Measurements from ENCODE around the gene SORL1. TPM values are rescaled to one million over a fixed set of nuclear protein-coding genes. Genes with fewer than 3 reads are reported as not detected.

SORL1 gene
- total and polyA plus RNA-seq, 2 of the 8 experiments (the other 6 are each of a cell fraction or from before 2014, with no cell fraction given): 38.1 to 65.5 TPM

DNA sequence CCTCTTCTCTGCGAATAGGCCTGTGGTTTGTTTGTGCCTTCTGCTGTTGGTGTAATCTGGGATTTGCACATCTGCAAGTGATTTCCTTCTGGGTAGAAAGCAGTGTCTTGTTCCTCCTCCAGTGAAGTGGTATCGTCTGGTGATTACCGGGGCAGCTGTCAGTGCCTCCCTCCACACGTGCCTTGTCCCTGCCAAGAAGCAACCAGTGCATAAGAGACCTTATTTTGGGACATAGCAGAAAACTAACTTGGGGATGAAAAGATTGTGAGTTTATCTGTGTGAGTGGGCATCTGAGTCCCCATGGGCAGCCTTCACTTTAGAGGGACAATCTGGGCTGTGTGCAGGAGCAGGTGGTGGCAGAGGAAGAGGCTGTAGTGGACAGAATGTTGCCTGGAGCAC is 72.1 kb downstream of the SORL1 start:
- Histone ChIP-seq H3K4me2 (ENCODE audit: insufficient read depth in 1 of 2, low read depth in 2 of 2, low read length in 2 of 2) (no peak overlapping the region), H2BK20ac (ENCODE audit: low read length) (no peak overlapping the region), H2BK15ac (ENCODE audit: low read length) (no peak overlapping the region), H3K27me3 (replicated peaks in 1 of 4; ENCODE audit: control insufficient read depth in 3 of 4, extremely low read depth in 1 of 4, insufficient read depth in 3 of 4, low read length in 3 of 4) (no peaks in the 10 kb centered on the region), H2AK5ac (ENCODE audit: low read depth, low read length) (no peak overlapping the region), H3K4ac (replicated peaks; ENCODE audit: insufficient read length, low read depth, low read length) (no peak overlapping the region), H3K9ac (replicated peaks in 1 of 4; ENCODE audit: extremely low read depth in 1 of 4, low read depth in 3 of 4, low read length in 3 of 4) (no peak overlapping the region), H4K91ac (replicated peaks; ENCODE audit: insufficient read length, low read length) (no peak overlapping the region), H2BK120ac (replicated peaks; ENCODE audit: low read depth, low read length) (no peak overlapping the region), H2BK12ac (ENCODE audit: low read depth, low read length) (no peak overlapping the region), H3K4me1 (replicated peaks in 1 of 4; ENCODE audit: control insufficient read depth in 3 of 4, insufficient read depth in 4 of 4, low read length in 3 of 4) (no peaks in the 10 kb centered on the region), H4K20me1 (replicated peaks in 1 of 2; ENCODE audit: control insufficient read depth in 1 of 2, insufficient read depth in 2 of 2, low read length in 2 of 2) (no peaks in the 10 kb centered on the region), H3K4me3 (ENCODE audit: extremely low read depth in 1 of 4, insufficient read depth in 2 of 4, low read depth in 3 of 4, low read length in 4 of 4) (no peak overlapping the region), H3K36me3 (ENCODE audit: control insufficient read depth in 2 of 4, insufficient read depth in 4 of 4, low read length in 3 of 4) (peaks cover 2 to 44% (median 22%) of the 10 kb centered on the region in 4 experiments), H4K8ac (ENCODE audit: extremely low read depth, insufficient read depth, low read length) (no peak overlapping the region), H3K27ac (ENCODE audit: low read depth, low read length) (no peak overlapping the region), H3K79me1 (ENCODE audit: low read depth, low read length) (no peaks in the 10 kb centered on the region), H3K18ac (ENCODE audit: extremely low read depth, low read length) (no peak overlapping the region), H2BK5ac (ENCODE audit: low read depth, low read length) (no peak overlapping the region), H2AFZ (ENCODE audit: low read length) (no peak overlapping the region), H3K79me2 (ENCODE audit: control insufficient read depth in 1 of 2, insufficient read depth in 2 of 2, low read length in 2 of 2) (peaks cover 0 to 4% of the 10 kb centered on the region in 2 experiments; a peak in 1 of 4 replicates), H4K5ac (ENCODE audit: insufficient read length, low read depth, low read length) (no peak overlapping the region), H3K23ac (ENCODE audit: insufficient read length) (no peak overlapping the region), H3K14ac (ENCODE audit: insufficient read length) (no peak overlapping the region), H3K23me2 (ENCODE audit: low read depth, low read length) (no peaks in the 10 kb centered on the region), H3K9me3 (ENCODE audit: insufficient read depth in 2 of 2, low read depth in 1 of 2, low read length in 1 of 2) (0 out of 4 replicates have a peak, but pooled peaks cover 0 to 3% of the 10 kb centered on the region in 2 experiments), H3K56ac (replicated peaks; ENCODE audit: insufficient read length, low read depth, low read length) (no peak overlapping the region)
- WGBS, 2 experiments (ENCODE audit: extremely low coverage in 1 of 2, insufficient coverage in 1 of 2, insufficient read length in 1 of 2, insufficient replicate concordance in 2 of 2, low coverage in 1 of 2, low lambda C conversion rate in 2 of 2, missing lambda C conversion rate in 1 of 2): 89% methylated on average over 4 of the region's 4 CpGs; no CpG with 5 or more reads in 1 of the 2 experiments
- no peak for FAIRE-seq
- no peak for DNase-seq (ENCODE audit: low read depth in 1 of 2, low spot score in 2 of 2)
- ChIA-PET CTCF (ENCODE audit: partially characterized antibody) (no interaction called here), POLR2A (ENCODE audit: partially characterized antibody) (interaction anchor here (0.8 kb wide), 1 partner anchor 11 kb away, joined by 3 read pairs; no protein-coding TSS in a partner anchor)
- TF ChIP-seq, protein P1, sequence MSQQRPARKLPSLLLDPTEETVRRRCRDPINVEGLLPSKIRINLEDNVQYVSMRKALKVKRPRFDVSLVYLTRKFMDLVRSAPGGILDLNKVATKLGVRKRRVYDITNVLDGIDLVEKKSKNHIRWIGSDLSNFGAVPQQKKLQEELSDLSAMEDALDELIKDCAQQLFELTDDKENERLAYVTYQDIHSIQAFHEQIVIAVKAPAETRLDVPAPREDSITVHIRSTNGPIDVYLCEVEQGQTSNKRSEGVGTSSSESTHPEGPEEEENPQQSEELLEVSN (IDR thresholded peaks at IDR 0.05): no peak
- no peak for TF ChIP-seq GTF2F1 (IDR thresholded peaks at IDR 0.05; ENCODE audit: borderline replicate concordance, low read depth, low read length)
- no peak for TF ChIP-seq KDM4A (IDR thresholded peaks at IDR 0.05; ENCODE audit: low read depth, low read length, severe bottlenecking)
- no peak for TF ChIP-seq CBX5 (IDR thresholded peaks at IDR 0.05; ENCODE audit: low read depth, low read length)
- TF ChIP-seq SUZ12 (IDR thresholded peaks at IDR 0.05; ENCODE audit: low read length): no peak
- TF ChIP-seq JUND (IDR thresholded peaks at IDR 0.05; ENCODE audit: low read length): no peak
- TF ChIP-seq CEBPB (IDR thresholded peaks at IDR 0.05; ENCODE audit: low read depth, low read length): no peak
- TF ChIP-seq CHD2 (IDR thresholded peaks at IDR 0.05; ENCODE audit: low read length): no peak
- TF ChIP-seq NANOG (IDR thresholded peaks at IDR 0.05; ENCODE audit: insufficient read depth, low read depth, low read length, poor library complexity, severe bottlenecking): no peak
- TF ChIP-seq POLR2AphosphoS5 (IDR thresholded peaks at IDR 0.05; ENCODE audit: low read depth, low read length): no peak
- TF ChIP-seq SAP30 (IDR thresholded peaks at IDR 0.05; ENCODE audit: insufficient read depth, insufficient replicate concordance, low read length): no peak
- TF ChIP-seq ASH2L (IDR thresholded peaks at IDR 0.05; ENCODE audit: low read length): no peak
- TF ChIP-seq SIN3A (conservative IDR thresholded peaks at IDR 0.05 in 1 of 2, IDR thresholded peaks at IDR 0.05 in 1 of 2; ENCODE audit: low read depth in 1 of 2, low read length in 2 of 2): no peak
- TF ChIP-seq TCF12 (IDR thresholded peaks at IDR 0.05; ENCODE audit: low read depth, low read length): no peak

Measured in H1 (cell line).